ENCODE measurements around the gene USP10. TPM values are rescaled to one million over a fixed set of nuclear protein-coding genes. Genes with fewer than 3 reads are reported as not detected.

The USP10 gene
- total RNA-seq, 1 donor from 2014 or later = 72.2 TPM

DNA sequence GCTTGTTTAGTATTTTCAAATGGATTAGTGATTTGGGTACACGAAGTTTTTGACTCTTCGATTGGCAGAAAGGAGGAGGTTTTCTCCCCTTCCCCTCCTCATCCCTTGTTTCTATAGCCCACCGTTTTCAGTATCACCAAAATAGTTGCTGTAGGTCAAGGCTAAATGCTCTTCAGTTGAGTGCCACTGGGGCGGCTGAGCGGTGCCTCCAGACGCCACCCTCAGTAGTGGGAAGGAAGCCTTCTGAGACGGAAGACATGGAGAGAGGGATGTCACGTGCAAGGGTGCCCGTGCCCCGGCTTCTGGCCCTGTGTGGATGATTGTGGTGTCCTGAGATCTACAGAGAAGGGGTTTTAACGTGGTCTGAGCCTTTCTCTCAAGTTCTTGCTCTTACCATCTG is 80.3 kb downstream of the USP10 start:
- DNase-seq (ENCODE audit: low spot score) = no peak
- no peak for ATAC-seq
- intact Hi-C loops (cut with DNase I) = no loop called here

DNA sequence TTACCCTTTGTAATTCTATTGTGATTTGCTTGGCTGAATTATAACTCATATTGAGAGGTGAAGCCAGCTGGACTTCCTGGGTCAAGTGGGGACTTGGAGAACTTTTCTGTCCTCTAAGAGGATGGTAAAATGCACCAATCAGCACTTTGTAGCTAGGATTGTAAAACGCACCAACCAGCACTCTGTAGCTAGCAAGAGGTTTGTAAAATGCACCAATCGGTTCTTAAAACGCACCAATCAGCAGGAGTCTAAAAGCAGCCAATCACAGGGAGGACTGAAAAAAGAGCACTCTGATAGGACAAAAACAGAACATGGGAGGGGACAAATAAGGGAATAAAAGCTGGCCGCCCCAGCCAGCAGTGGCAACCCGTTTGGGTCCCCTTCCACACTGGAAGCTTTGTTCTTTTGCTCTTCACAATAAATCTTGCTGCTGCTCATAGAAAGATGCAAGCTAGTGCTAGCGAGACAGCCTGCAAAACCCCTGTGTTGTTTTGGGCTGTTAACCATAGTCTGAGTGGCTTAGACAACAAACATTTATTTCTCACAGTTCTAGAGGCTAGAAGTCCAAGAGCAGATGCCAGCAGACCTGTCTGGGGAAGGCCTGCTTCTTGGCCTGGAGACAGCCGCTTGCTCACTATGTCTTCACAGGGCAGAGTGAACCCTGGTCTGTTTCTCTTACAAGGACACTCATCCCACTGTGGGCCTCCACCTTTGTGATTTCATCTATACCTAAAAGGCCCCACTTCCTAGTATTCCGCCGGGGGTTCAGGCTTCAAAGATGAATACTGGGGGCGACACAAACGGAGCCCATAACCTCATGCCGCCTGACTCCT is 81.0 kb downstream of the USP10 start:
- intact Hi-C loops (cut with DNase I) = no loop called here
- DNase-seq (ENCODE audit: low spot score) (peak; percentile 43), ATAC-seq (peak; percentile 42)

GRCh38 chr16:84782846-84783245 is 83.0 kb downstream of the USP10 start:
- DNase-seq (ENCODE audit: low spot score) (no peak), ATAC-seq (no peak)
- intact Hi-C loops (cut with DNase I) = no loop called here

DNA sequence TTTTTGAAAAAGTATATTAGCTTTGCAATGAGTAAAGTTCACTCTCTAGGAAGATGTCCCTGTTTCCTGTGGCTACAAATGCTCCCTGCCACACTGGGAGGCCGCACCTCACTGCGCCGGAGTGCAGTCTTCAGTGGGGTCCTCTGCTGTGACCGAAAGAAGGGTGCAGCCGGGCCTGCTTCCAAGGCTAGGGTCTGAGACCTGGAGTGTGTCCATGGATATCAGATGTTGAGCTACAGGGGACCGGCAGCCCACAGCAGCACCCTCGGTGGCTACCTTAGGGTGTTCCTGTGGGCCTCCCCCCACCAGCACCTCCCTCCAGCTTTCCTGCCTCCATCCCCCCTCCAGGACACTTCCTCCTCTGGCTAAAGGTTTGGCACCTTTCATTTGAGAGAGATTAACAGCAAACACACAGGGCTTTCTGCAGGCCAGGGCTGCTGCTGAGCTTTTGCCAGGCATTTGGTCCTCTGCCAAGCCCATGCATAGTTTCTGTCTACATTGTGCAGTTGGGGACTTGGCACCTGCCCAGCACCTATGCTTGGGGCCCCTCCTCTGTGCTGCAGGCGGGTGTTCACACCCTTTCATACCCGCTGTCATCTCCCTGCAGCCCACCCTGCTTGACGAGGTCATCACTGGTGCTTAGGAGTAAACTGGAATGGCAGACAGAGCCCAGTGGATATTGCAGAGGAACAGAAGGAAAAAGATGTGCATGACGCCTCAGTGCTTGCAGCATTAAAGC is 86.2 kb downstream of the USP10 start:
- ATAC-seq = no peak
- no peak for DNase-seq (ENCODE audit: low spot score)
- intact Hi-C loops (cut with DNase I) = no loop called here

- ATAC-seq = no peak
- intact Hi-C loops (cut with DNase I) = no loop called here
- no peak for DNase-seq (ENCODE audit: low spot score)
Measured at GRCh38 chr16:84786605-84787262, 86.9 kb downstream of the USP10 start.

DNA sequence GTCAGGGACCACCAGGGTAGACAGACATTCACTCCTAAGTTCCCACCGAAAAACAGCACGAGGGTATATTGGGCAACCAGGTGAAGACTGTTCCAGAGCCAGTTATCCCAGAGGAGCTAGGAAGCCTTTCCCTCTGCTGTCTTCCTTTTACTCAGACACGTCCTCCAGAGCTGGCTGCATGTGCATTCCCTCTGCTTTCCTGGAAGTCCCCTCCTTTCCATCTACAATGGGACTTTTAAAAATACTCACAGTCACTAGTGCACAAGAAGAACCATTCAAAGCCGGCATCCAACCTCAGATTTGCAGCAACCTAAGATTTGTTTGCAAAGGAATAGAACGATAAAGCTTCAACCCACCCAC is 87.4 kb downstream of the USP10 start:
- ATAC-seq = peak; percentile 58
- intact Hi-C loops (cut with DNase I) = no loop called here
- no peak for DNase-seq (ENCODE audit: low spot score)

GRCh38 chr16:84788920-84789391 is 89.2 kb downstream of the USP10 start:
- intact Hi-C loops (cut with DNase I) = no loop called here
- ATAC-seq = peak; percentile 44
- DNase-seq (ENCODE audit: low spot score) = no peak

DNA sequence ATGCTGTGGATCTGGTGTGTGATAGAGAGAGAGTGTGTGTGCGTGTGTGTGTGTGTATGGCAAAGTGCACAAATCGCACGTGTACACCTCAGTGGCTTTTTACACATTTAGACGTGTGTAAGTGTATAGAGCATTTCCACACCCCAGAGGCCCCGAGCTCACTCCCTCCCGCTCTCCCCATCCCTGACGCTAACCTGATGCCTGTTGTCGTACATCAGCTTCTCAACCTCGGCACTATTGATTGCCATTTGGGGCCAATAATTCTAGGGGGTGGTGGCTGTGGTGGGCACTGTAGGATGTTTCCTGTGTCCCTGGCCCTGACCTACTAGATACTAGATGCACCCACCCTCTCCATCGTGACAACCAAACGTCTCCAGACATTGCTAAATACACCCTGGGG is 89.6 kb downstream of the USP10 start:
- intact Hi-C loops (cut with DNase I) = no loop called here
- DNase-seq (ENCODE audit: low spot score) = no peak
- ATAC-seq = no peak

- intact Hi-C loops (cut with DNase I) = no loop called here
- DNase-seq (ENCODE audit: low spot score) = no peak
- ATAC-seq = no peak
Measured at GRCh38 chr16:84790301-84790700, 90.5 kb downstream of the USP10 start.

DNA sequence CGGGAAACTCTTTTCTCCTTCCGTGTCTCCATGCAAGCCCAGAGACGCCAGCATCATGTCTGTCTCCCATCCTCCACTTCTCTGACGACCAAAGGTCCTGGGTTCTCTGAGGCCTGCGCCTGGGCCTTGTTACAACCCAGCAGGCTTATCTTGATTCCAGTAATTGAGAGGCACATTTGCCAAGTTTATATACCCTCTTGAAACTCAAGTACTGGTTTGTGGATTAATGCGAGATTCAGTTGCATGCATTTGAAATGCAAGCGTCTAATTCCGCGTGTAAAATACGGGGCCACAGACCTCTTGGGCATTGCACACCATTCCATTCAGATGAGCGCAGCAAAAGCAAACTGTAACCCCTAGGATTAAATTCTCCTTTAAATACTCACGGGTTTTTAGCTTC is 91.3 kb downstream of the USP10 start:
- ATAC-seq = no peak
- intact Hi-C loops (cut with DNase I) = no loop called here
- no peak for DNase-seq (ENCODE audit: low spot score)

- ATAC-seq (no peak), DNase-seq (ENCODE audit: low spot score) (no peak)
- intact Hi-C loops (cut with DNase I) = no loop called here
Measured at GRCh38 chr16:84791501-84791900, 91.7 kb downstream of the USP10 start.

DNA sequence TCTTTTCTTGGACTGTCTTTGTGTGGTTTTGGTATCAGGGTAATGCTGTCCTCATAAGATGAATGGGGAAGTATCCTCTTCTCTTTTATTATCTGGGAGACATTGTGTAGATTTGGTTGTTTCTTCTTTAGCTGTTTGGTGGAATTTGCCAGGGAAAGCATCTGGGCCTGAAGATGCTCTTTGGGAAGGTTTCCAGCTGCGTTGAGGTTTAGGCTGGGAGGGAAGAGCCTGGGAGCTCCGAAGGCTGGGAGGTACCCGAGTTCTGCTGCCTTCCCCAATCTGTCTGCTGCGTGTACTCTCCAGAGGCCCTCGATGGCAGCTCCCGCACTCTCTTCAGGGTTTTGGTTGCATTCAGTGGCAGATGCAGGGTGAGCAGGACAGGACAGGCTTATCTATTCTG is 94.4 kb downstream of the USP10 start:
- intact Hi-C loops (cut with DNase I) = no loop called here
- DNase-seq (ENCODE audit: low spot score) (no peak), ATAC-seq (no peak)

GRCh38 chr16:84794626-84795025 is 94.8 kb downstream of the USP10 start:
- intact Hi-C loops (cut with DNase I) = no loop called here
- ATAC-seq (no peak), DNase-seq (ENCODE audit: low spot score) (no peak)

GRCh38 chr16:84795329-84796053 is 95.7 kb downstream of the USP10 start:
- intact Hi-C loops (cut with DNase I) = no loop called here
- ATAC-seq (peak; percentile 98), DNase-seq (ENCODE audit: low spot score) (peak; percentile 85)

- no peak for ATAC-seq
- intact Hi-C loops (cut with DNase I) = no loop called here
- no peak for DNase-seq (ENCODE audit: low spot score)
Measured at GRCh38 chr16:84800158-84800978, 100.6 kb downstream of the USP10 start.

GRCh38 chr16:84803146-84803545 is 103.3 kb downstream of the USP10 start:
- intact Hi-C loops (cut with DNase I) = no loop called here
- DNase-seq (ENCODE audit: low spot score) = no peak
- no peak for ATAC-seq

GRCh38 chr16:84804326-84804725 is 104.5 kb downstream of the USP10 start:
- no peak for DNase-seq (ENCODE audit: low spot score)
- no peak for ATAC-seq
- intact Hi-C loops (cut with DNase I) = no loop called here

GRCh38 chr16:84806256-84806889 is 106.6 kb downstream of the USP10 start:
- intact Hi-C loops (cut with DNase I) = no loop called here
- DNase-seq (ENCODE audit: low spot score) = peak; percentile 78
- peak; percentile 80 for ATAC-seq
